GM23338 (cell line): Measurements from ENCODE around the gene DDIT3. TPM values are rescaled to one million over a fixed set of nuclear protein-coding genes. Genes with fewer than 3 reads are reported as not detected.

Experiments used
- ATAC-seq: fragments of 200-7000 bp; cut with Tn5 transposase; 3 replicates; pipeline ENCODE4 v1.9.1; 2020
- DNase-seq: peaks from one replicate; pipeline ENCODE4 v3.0.0-alpha.2; 2015; ENCODE audit warnings: low spot score
- H2AFZ ChIP-seq: fragments of 200-600 bp; sonication (generic); 2 replicates; pipeline ENCODE4 v1.8.0; 2016; ENCODE audit warnings: antibody characterized with exemption, mild to moderate bottlenecking, moderate library complexity
- H3F3A ChIP-seq: fragments of 200-600 bp; sonication (generic); replicated peaks from 2 replicates; pipeline ENCODE4 v1.8.0; 2017; ENCODE audit warnings: antibody characterized with exemption, mixed run types, low read depth
- H3K27ac ChIP-seq: fragments of 200-600 bp; sonication (generic); 2 replicates; pipeline ENCODE4 v1.6.1; 2016; ENCODE audit warnings: low read depth
- H3K27me3 ChIP-seq: fragments of 200-600 bp; sonication (generic); 2 replicates; pipeline ENCODE4 v1.8.0; 2016; ENCODE audit warnings: mild to moderate bottlenecking, mixed run types, moderate library complexity; ENCODE audit not compliant: insufficient read depth
- H3K36me3 ChIP-seq: fragments of 200-600 bp; sonication (generic); 2 replicates; pipeline ENCODE4 v1.8.0; 2016; ENCODE audit warnings: mild to moderate bottlenecking; ENCODE audit not compliant: insufficient read depth
- H3K4me1 ChIP-seq: fragments of 200-600 bp; sonication (generic); 2 replicates; pipeline ENCODE4 v1.8.0; 2016; ENCODE audit warnings: mild to moderate bottlenecking, moderate library complexity; ENCODE audit not compliant: insufficient read depth
- H3K4me2 ChIP-seq: fragments of 200-600 bp; sonication (generic); 2 replicates; pipeline ENCODE4 v1.7.1; 2017; ENCODE audit warnings: mixed run types
- H3K4me3 ChIP-seq: fragments of 200-600 bp; sonication (generic); 2 replicates; pipeline ENCODE4 v1.6.1; 2016; ENCODE audit warnings: mixed run types
- H3K79me2 ChIP-seq: fragments of 200-600 bp; sonication (generic); replicated peaks from 2 replicates; pipeline ENCODE4 v1.8.0; 2017; ENCODE audit warnings: mild to moderate bottlenecking; ENCODE audit not compliant: insufficient read depth
- H3K9me2 ChIP-seq: fragments of 200-600 bp; sonication (generic); 2 replicates; pipeline ENCODE4 v1.8.0; 2017; ENCODE audit not compliant: insufficient read depth
- H4K20me1 ChIP-seq: fragments of 200-600 bp; sonication (generic); replicated peaks from 2 replicates; pipeline ENCODE4 v1.8.0; 2017; ENCODE audit warnings: mild to moderate bottlenecking; ENCODE audit not compliant: insufficient read depth
- H3K27ac Mint-ChIP-seq: 2 replicates; pipeline ENCODE4 v1.8.0; 2020; ENCODE audit warnings: inconsistent platforms, mild to moderate bottlenecking, moderate library complexity, mixed read lengths
- H3K27me3 Mint-ChIP-seq: 3 replicates; pipeline ENCODE4 v1.8.0; 2022; ENCODE audit warnings: low read depth, mild to moderate bottlenecking, moderate library complexity, mixed read lengths, inconsistent platforms; ENCODE audit not compliant: insufficient read depth, poor library complexity
- H3K36me3 Mint-ChIP-seq: 3 replicates; pipeline ENCODE4 v1.8.0; 2021; ENCODE audit warnings: low read depth, mild to moderate bottlenecking, inconsistent platforms, moderate library complexity, mixed read lengths
- H3K4me1 Mint-ChIP-seq: 3 replicates; pipeline ENCODE4 v1.8.0; 2020; ENCODE audit warnings: mild to moderate bottlenecking, inconsistent platforms, mixed read lengths
- H3K4me3 Mint-ChIP-seq: 3 replicates; pipeline ENCODE4 v1.8.0; 2021; ENCODE audit warnings: moderate library complexity, mild to moderate bottlenecking, inconsistent platforms, mixed read lengths
- H3K9me3 Mint-ChIP-seq: 3 replicates; pipeline ENCODE4 v1.8.0; 2020; ENCODE audit warnings: moderate library complexity, mild to moderate bottlenecking, inconsistent platforms, mixed read lengths
- CREB1 ChIP-seq: fragments of 250-450 bp; sonication (Bioruptor Pico); IDR thresholded peaks from 2 replicates; pipeline ENCODE4 v1.5.0; 2020; ENCODE audit warnings: low read depth, mild to moderate bottlenecking, moderate library complexity
- ETS1 ChIP-seq: IDR thresholded peaks from 2 replicates; pipeline ENCODE4 v1.6.1; 2016; ENCODE audit warnings: antibody characterized with exemption
- EZH2phosphoT487 ChIP-seq: fragments of 200-600 bp; sonication (generic); IDR thresholded peaks from one replicate; pipeline ENCODE4 v1.8.1; 2018; ENCODE audit warnings: antibody characterized with exemption; ENCODE audit not compliant: unreplicated experiment
- JUNB ChIP-seq: IDR thresholded peaks from one replicate; pipeline ENCODE4 v1.6.1; 2016; ENCODE audit warnings: antibody characterized with exemption; ENCODE audit not compliant: unreplicated experiment
- NANOG ChIP-seq: IDR thresholded peaks from 2 replicates; pipeline ENCODE4 v1.6.1; 2016; ENCODE audit warnings: antibody characterized with exemption, borderline replicate concordance
- POLR2AphosphoS5 ChIP-seq: IDR thresholded peaks from 2 replicates; pipeline ENCODE4 v1.6.1; 2016; ENCODE audit warnings: antibody characterized with exemption, low read depth
- REST ChIP-seq: IDR thresholded peaks from one replicate; pipeline ENCODE4 v1.6.1; 2018; ENCODE audit warnings: antibody characterized with exemption; ENCODE audit not compliant: unreplicated experiment
- STAT1 ChIP-seq: IDR thresholded peaks from one replicate; pipeline ENCODE4 v1.6.1; 2016; ENCODE audit warnings: antibody characterized with exemption; ENCODE audit not compliant: unreplicated experiment
- ZNF114 ChIP-seq: fragments of 250-450 bp; sonication (Bioruptor Pico); IDR thresholded peaks from 2 replicates; pipeline ENCODE4 v1.5.0; 2020; ENCODE audit warnings: mild to moderate bottlenecking, moderate library complexity
- polyA plus RNA-seq: library from polyadenylated mRNA; unstranded; fragments of >200 nt; fragmentation: Nextera tagmentation; extraction: Ambion mirVana; gene quantifications from 2 replicates; pipeline ENCODE4 v1.2.1, GENCODE V29; 2016
- total RNA-seq: library from RNA; depleted of rRNA; stranded (reverse); fragments of >200 nt; shearing (Covaris generic); gene quantifications from 2 replicates; pipeline ENCODE4 v1.2.3, GENCODE V29; 2014
- TF ChIP-seq, protein P1 (sequence below), 2 experiments: fragments of 200-600 bp in 1 of 2; sonication (generic) in 1 of 2; conservative IDR thresholded peaks; 2 replicates each; pipeline versions ENCODE4 v1.5.1 to v1.6.1; 2016 to 2017; ENCODE audit warnings: antibody characterized with exemption in 2 of 2, low read depth in 2 of 2, mild to moderate bottlenecking in 2 of 2, moderate library complexity in 1 of 2

The DDIT3 gene
- total and polyA plus RNA-seq, 2 experiments from 2014 or later, result 3.9 to 12.5 TPM

DNA sequence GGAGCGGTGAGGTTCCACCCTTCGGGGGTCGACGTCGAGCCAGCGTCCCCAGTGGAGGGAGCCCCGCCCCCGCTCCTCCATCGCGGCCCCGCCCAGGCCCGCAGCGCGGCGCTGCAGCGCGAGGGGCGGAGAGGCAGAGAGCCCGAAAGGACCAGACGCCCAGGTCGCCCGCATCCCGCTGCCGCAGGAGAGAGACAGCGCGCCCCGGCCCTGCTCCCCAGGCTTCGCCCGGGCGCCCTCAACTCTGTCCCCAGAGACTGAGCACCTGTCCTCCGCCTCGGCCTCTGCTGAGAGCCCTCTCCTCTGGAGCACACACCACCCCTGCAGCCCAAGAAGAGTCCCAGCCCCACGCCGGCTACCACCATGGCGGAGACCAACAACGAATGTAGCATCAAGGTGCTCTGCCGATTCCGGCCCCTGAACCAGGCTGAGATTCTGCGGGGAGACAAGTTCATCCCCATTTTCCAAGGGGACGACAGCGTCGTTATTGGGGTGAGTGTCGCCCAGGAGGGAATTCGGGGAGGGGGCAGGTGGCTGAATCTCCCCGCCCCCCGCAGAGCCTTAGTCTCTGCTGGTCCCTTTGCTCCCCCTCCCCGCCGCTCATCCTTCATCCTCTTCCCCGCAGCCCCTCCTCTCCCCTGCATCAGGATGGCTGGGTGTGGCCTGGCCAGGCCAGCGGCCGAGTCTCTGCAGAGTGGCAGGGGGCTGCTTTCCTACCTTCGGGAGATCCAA lies 29.8 kb upstream of the DDIT3 start, which contains the start of gene KIF5A:
TSS of gene KIF5A (plus strand) at position 136 of the 732 bp plus-strand sequence. CDS start at position 364, 228 bp downstream.
- Histone ChIP-seq H3K27me3 (peaks cover 14% of the 10 kb centered on the region), H3K4me2 (peak within 1 kb of the TSS; percentile 88), H3K79me2 (peaks cover 50% of the 10 kb centered on the region), H3F3A (peaks cover 13% of the 10 kb centered on the region), H3K9me2 (no peaks in the 10 kb centered on the region), H2AFZ (peak within 1 kb of the TSS; percentile 99), H3K36me3 (no peaks in the 10 kb centered on the region), H3K4me1 (peaks cover 33% of the 10 kb centered on the region), H3K4me3 (peak within 1 kb of the TSS; percentile 99), H4K20me1 (peaks cover 26% of the 10 kb centered on the region), H3K27ac (no peak within 1 kb of the TSS)
- DNase-seq (peak; percentile 90), ATAC-seq (peak; percentile 73)
- Mint-ChIP-seq H3K27ac (no peak within 1 kb of the TSS), H3K4me1 (peaks cover 62% of the 10 kb centered on the region), H3K9me3 (no peaks in the 10 kb centered on the region), H3K4me3 (peak within 1 kb of the TSS; percentile 79), H3K36me3 (peaks cover 3% of the 10 kb centered on the region; the same call in 2 of the 3 replicates), H3K27me3 (peaks cover 13% of the 10 kb centered on the region)
- TF ChIP-seq CREB1 (CRISPR knock-in tag) (no peak), STAT1 (no peak), REST (no peak), ZNF114 (CRISPR knock-in tag) (no peak), JUNB (no peak), NANOG (no peak), POLR2AphosphoS5 (peak; percentile 84), EZH2phosphoT487 (no peak), ETS1 (no peak)
- TF ChIP-seq, protein P1, sequence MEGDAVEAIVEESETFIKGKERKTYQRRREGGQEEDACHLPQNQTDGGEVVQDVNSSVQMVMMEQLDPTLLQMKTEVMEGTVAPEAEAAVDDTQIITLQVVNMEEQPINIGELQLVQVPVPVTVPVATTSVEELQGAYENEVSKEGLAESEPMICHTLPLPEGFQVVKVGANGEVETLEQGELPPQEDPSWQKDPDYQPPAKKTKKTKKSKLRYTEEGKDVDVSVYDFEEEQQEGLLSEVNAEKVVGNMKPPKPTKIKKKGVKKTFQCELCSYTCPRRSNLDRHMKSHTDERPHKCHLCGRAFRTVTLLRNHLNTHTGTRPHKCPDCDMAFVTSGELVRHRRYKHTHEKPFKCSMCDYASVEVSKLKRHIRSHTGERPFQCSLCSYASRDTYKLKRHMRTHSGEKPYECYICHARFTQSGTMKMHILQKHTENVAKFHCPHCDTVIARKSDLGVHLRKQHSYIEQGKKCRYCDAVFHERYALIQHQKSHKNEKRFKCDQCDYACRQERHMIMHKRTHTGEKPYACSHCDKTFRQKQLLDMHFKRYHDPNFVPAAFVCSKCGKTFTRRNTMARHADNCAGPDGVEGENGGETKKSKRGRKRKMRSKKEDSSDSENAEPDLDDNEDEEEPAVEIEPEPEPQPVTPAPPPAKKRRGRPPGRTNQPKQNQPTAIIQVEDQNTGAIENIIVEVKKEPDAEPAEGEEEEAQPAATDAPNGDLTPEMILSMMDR (conservative IDR thresholded peaks at IDR 0.05; ENCODE audit: low read depth in 2 of 2), result 0 out of 4 replicates have a peak, but pooled peaks of 1 of the 2 experiments have one; percentile 22
